Lung (tissue), 12 donors: ENCODE measurements around the gene PRMT7. TPM values are rescaled to one million over a fixed set of nuclear protein-coding genes. Genes with fewer than 3 reads are reported as not detected.

Experiments used
- ATAC-seq: fragments of 200-7000 bp; cut with Tn5 transposase; one replicate; pipeline ENCODE4 v1.9.1; 2020; ENCODE audit warnings: moderate number of reproducible peaks; ENCODE audit not compliant: insufficient read depth, low FRiP score
- DNase-seq, 3 donors: peaks; one replicate each; pipeline ENCODE4 v3.0.0-alpha.2; 2013 to 2017
- H3K27ac ChIP-seq, 2 donors: one replicate each; pipeline ENCODE4 v1.5.1; 2013; ENCODE audit warnings: mild to moderate bottlenecking in 2 of 2, moderate library complexity in 2 of 2, control low read depth in 1 of 2, inconsistent platforms in 1 of 2, low read depth in 1 of 2, low read length in 1 of 2
- H3K27me3 ChIP-seq, 3 donors: one replicate each; pipeline ENCODE4 v1.5.1; 2013; ENCODE audit warnings: low read length in 2 of 3; ENCODE audit not compliant: control insufficient read depth in 3 of 3, insufficient read depth in 3 of 3
- H3K36me3 ChIP-seq, 4 donors: one replicate each; pipeline ENCODE4 v1.5.1; 2013; ENCODE audit warnings: low read length in 4 of 4, mild to moderate bottlenecking in 1 of 4, moderate library complexity in 1 of 4; ENCODE audit not compliant: control insufficient read depth in 4 of 4, insufficient read depth in 4 of 4
- H3K4me1 ChIP-seq, 5 donors: one replicate each; pipeline ENCODE4 v1.5.1; 2013; ENCODE audit warnings: low read length in 5 of 5, mild to moderate bottlenecking in 2 of 5, moderate library complexity in 1 of 5; ENCODE audit not compliant: control insufficient read depth in 5 of 5, insufficient read depth in 5 of 5
- H3K4me3 ChIP-seq: one replicate; pipeline ENCODE4 v1.5.1; 2013; ENCODE audit warnings: mild to moderate bottlenecking, control low read depth, moderate library complexity
- H3K9ac ChIP-seq, 2 donors: one replicate each; pipeline ENCODE4 v1.5.1; 2013; ENCODE audit warnings: low read length in 2 of 2, control low read depth in 1 of 2; ENCODE audit not compliant: insufficient read depth in 1 of 2
- H3K9me3 ChIP-seq, 4 donors: one replicate each; pipeline ENCODE4 v1.5.1; 2013; ENCODE audit warnings: low read length in 3 of 4, mild to moderate bottlenecking in 1 of 4, moderate library complexity in 1 of 4; ENCODE audit not compliant: control insufficient read depth in 4 of 4, insufficient read depth in 3 of 4
- CTCF ChIP-seq: IDR thresholded peaks from 2 replicates; pipeline ENCODE4 v1.5.1; 2012; ENCODE audit warnings: mild to moderate bottlenecking; ENCODE audit errors: control extremely low read depth, extremely low read depth
- WGBS, 2 donors: extraction: QIAGEN DNeasy Blood & Tissue Kit; methylation state at CpG; one replicate each; pipeline ENCODE4 v1.1.7; 2013; 5-methylcytosine and 5-hydroxymethylcytosine counted together
- polyA plus RNA-seq, 2 donors: library from polyadenylated mRNA; stranded (reverse); fragments of 200-250 nt; gene quantifications; one replicate each; pipeline ENCODE4 v1.2.1, GENCODE V29; 2013
- total RNA-seq, 2 donors: library from RNA; depleted of rRNA in 1 of 2; stranded (reverse); fragments of >200 nt in 1 of 2; gene quantifications; one replicate each; pipeline ENCODE4 v1.2.1, GENCODE V29; 2014 to 2021
- donor health status: control.
- donor health status: control.
- donor health status: Bipolar disorder and iron deficiency.
- donor health status: healthy.
- donor health status: DM: yes; HTN: yes; CAD: no.

PRMT7 gene
- total and polyA plus RNA-seq, 4 donors = 20.3 to 55.5 (median 38.4) TPM

GRCh38 chr16:68273459-68273858 lies 37.4 kb upstream of the PRMT7 start:
- peaks cover 0 to 14% (median 4%) of the 10 kb centered on the region in 4 donors for H3K36me3 ChIP-seq
- no peak overlapping the region for H3K9ac ChIP-seq
- DNase-seq (no peak), ATAC-seq (no peak)
- no peak overlapping the region for H3K4me3 ChIP-seq
- H3K27ac ChIP-seq = no peak overlapping the region
- no peak for TF ChIP-seq CTCF
- H3K4me1 ChIP-seq = peaks cover 0 to 20% (median 0%) of the 10 kb centered on the region in 5 donors
- no peaks in the 10 kb centered on the region for H3K27me3 ChIP-seq
- peaks cover 0 to 3% (median 0%) of the 10 kb centered on the region in 4 donors for H3K9me3 ChIP-seq
- 93% methylated on average over 5 of the region's 5 CpGs for WGBS, 2 donors

- H3K4me3 ChIP-seq = no peak overlapping the region
- no peak overlapping the region for H3K9ac ChIP-seq
- H3K36me3 ChIP-seq = peaks cover 0 to 14% (median 4%) of the 10 kb centered on the region in 4 donors
- no peak overlapping the region for H3K27ac ChIP-seq
- peaks cover 0 to 20% (median 0%) of the 10 kb centered on the region in 5 donors for H3K4me1 ChIP-seq
- DNase-seq (no peak), ATAC-seq (no peak)
- no peaks in the 10 kb centered on the region for H3K27me3 ChIP-seq
- H3K9me3 ChIP-seq = peaks cover 0 to 3% (median 0%) of the 10 kb centered on the region in 4 donors
- no peak for TF ChIP-seq CTCF
- 96% methylated on average over 8 of the region's 8 CpGs for WGBS, 2 donors
Measured at GRCh38 chr16:68273896-68274295, 36.9 kb upstream of the PRMT7 start.

- Histone ChIP-seq H3K9me3 (peaks cover 0 to 3% (median 0%) of the 10 kb centered on the region in 4 donors), H3K9ac (no peak overlapping the region), H3K4me3 (no peak overlapping the region), H3K36me3 (peaks cover 0 to 14% (median 4%) of the 10 kb centered on the region in 4 donors), H3K27ac (peak overlapping the region in 1 of 2 donors; percentile 2), H3K4me1 (peaks cover 0 to 18% (median 0%) of the 10 kb centered on the region in 5 donors), H3K27me3 (no peaks in the 10 kb centered on the region)
- no peak for TF ChIP-seq CTCF
- ATAC-seq = no peak
- DNase-seq = no peak
- 87 to 92% methylated on average over 4 of the region's 4 CpGs for WGBS, 2 donors
Measured at GRCh38 chr16:68274441-68274840, 36.4 kb upstream of the PRMT7 start.
